ENCODE measurements around the gene ZBED6.

GRCh38 chr1:203778146-203778545, 17.3 kb upstream of the ZBED6 start:
- no peak for TF ChIP-seq ZNF274 (IDR thresholded peaks at IDR 0.05; ENCODE audit: insufficient read depth, insufficient read length)
- TF ChIP-seq SPI1 (IDR thresholded peaks at IDR 0.05; ENCODE audit: borderline replicate concordance, insufficient read depth, low read depth, low read length) = no peak
- TF ChIP-seq CTCF (IDR thresholded peaks at IDR 0.05 in 2 of 3, conservative IDR thresholded peaks at IDR 0.05 in 1 of 3; ENCODE audit: control insufficient read depth in 2 of 3, extremely low read depth in 1 of 3, insufficient read depth in 1 of 3, low read depth in 3 of 3, low read length in 3 of 3) = no peak
